ENCODE measurements around the gene ERGIC1.
"Not testable (repeated sequence)": the region's sequence is repeated elsewhere in the genome, so short reads cannot be mapped to it uniquely, and the experiment has no call there.

ERGIC1 gene

GRCh38 chr5:172830275-172830799 is 3.7 kb upstream of the ERGIC1 start:
- DNase-seq, result no peak

- no peak for DNase-seq
Observed at GRCh38 chr5:172830876-172831662, 3.0 kb upstream of the ERGIC1 start.

GRCh38 chr5:172832383-172833315 is 1.4 kb upstream of the ERGIC1 start:
- DNase-seq, result no peak

- no peak for DNase-seq
Observed at GRCh38 chr5:172833372-172833685, 722 bp upstream of the ERGIC1 start.

- no peak for DNase-seq
Observed at GRCh38 chr5:172834415-172835289, 601 bp downstream of the ERGIC1 start.

GRCh38 chr5:172835290-172835993 is 1.4 kb downstream of the ERGIC1 start:
- no peak for DNase-seq

- DNase-seq, result no peak
Observed at GRCh38 chr5:172835994-172836356, 1.9 kb downstream of the ERGIC1 start.

GRCh38 chr5:172837640-172838039 is 3.6 kb downstream of the ERGIC1 start:
- no peak for DNase-seq

- DNase-seq, result no peak
Observed at GRCh38 chr5:172838151-172838875, 4.3 kb downstream of the ERGIC1 start.

- DNase-seq, result no peak
Observed at GRCh38 chr5:172839669-172840431, 5.8 kb downstream of the ERGIC1 start.

- DNase-seq, result no peak
Observed at GRCh38 chr5:172840432-172841154, 6.5 kb downstream of the ERGIC1 start.

GRCh38 chr5:172841256-172841655 is 7.2 kb downstream of the ERGIC1 start:
- no peak for DNase-seq

GRCh38 chr5:172843825-172844576 is 9.9 kb downstream of the ERGIC1 start:
- DNase-seq, result no peak

- DNase-seq, result no peak
Observed at GRCh38 chr5:172844577-172844838, 10.5 kb downstream of the ERGIC1 start.

- no peak for DNase-seq
Observed at GRCh38 chr5:172845154-172845553, 11.1 kb downstream of the ERGIC1 start.

- DNase-seq, result no peak
Observed at GRCh38 chr5:172845576-172845975, 11.5 kb downstream of the ERGIC1 start.

- DNase-seq, result no peak
Observed at GRCh38 chr5:172846249-172846648, 12.2 kb downstream of the ERGIC1 start.

GRCh38 chr5:172846677-172847076 is 12.6 kb downstream of the ERGIC1 start:
- no peak for DNase-seq

GRCh38 chr5:172847584-172847983 is 13.5 kb downstream of the ERGIC1 start:
- DNase-seq, result not testable (repeated sequence)

GRCh38 chr5:172848419-172848818 is 14.4 kb downstream of the ERGIC1 start:
- no peak for DNase-seq

Measured in NCI-H1048 (cell line).